PC-9 (cell line): ENCODE data around the gene ACSL6. TPM values are rescaled to one million over a fixed set of nuclear protein-coding genes. Genes with fewer than 3 reads are reported as not detected.

Experiments
- BruUV-seq: library from RNA; stranded (reverse); fragments of 400-500 nt; replicated peaks from 2 replicates; lab custom pipeline; 2021; lab: Mats Ljungman, UMichigan
- CTCF ChIA-PET: fragments of 300-600 bp; sonication (Branson Sonifier 250); formaldehyde crosslinking; loops from one replicate; lab custom pipeline; 2022; ENCODE audit warnings: antibody characterized with exemption; lab: Charles Lee
- POLR2A ChIA-PET: fragments of 300-600 bp; sonication (Branson Sonifier 250); formaldehyde crosslinking; loops from one replicate; lab custom pipeline; 2022; ENCODE audit warnings: antibody characterized with exemption; ENCODE audit not compliant: unreplicated experiment; lab: Charles Lee
- DNase-seq, 2 experiments: peaks; one replicate each; pipeline versions ENCODE4 v3.0.0 to v3.0.0-alpha.2; 2015 to 2022; ENCODE audit warnings: mixed read lengths in 1 of 2
- H2AFZ ChIP-seq: fragments of 200-600 bp; sonication (generic); 2 replicates; pipeline ENCODE4 v1.8.1; 2017; ENCODE audit warnings: antibody characterized with exemption
- H3F3A ChIP-seq: fragments of 200-600 bp; sonication (generic); 2 replicates; pipeline ENCODE4 v1.8.1; 2017; ENCODE audit warnings: antibody characterized with exemption, mild to moderate bottlenecking, low read depth; ENCODE audit not compliant: insufficient read depth
- H3K27ac ChIP-seq: fragments of 200-600 bp; sonication (generic); 2 replicates; pipeline ENCODE4 v1.6.1; 2016; ENCODE audit warnings: mixed run types
- H3K27me3 ChIP-seq: fragments of 200-600 bp; sonication (generic); 2 replicates; pipeline ENCODE4 v1.6.1; 2016; ENCODE audit warnings: low read depth, mixed run types; ENCODE audit not compliant: insufficient read depth
- H3K36me3 ChIP-seq: fragments of 200-600 bp; sonication (generic); 2 replicates; pipeline ENCODE4 v1.6.1; 2016; ENCODE audit warnings: low read depth, mixed run types
- H3K4me1 ChIP-seq: fragments of 200-600 bp; sonication (generic); replicated peaks from 2 replicates; pipeline ENCODE4 v1.6.1; 2016; ENCODE audit warnings: mixed run types; ENCODE audit not compliant: insufficient read depth
- H3K4me2 ChIP-seq: fragments of 200-600 bp; sonication (generic); 2 replicates; pipeline ENCODE4 v1.6.1; 2017; ENCODE audit warnings: mixed run types
- H3K4me3 ChIP-seq: fragments of 200-600 bp; sonication (generic); 2 replicates; pipeline ENCODE4 v1.6.1; 2016; ENCODE audit warnings: mixed run types
- H3K79me2 ChIP-seq: fragments of 200-600 bp; sonication (generic); 2 replicates; pipeline ENCODE4 v1.6.1; 2017; ENCODE audit warnings: low read depth, mixed run types
- H3K9me2 ChIP-seq: fragments of 200-600 bp; sonication (generic); 2 replicates; pipeline ENCODE4 v1.8.1; 2017; ENCODE audit warnings: mild to moderate bottlenecking; ENCODE audit not compliant: insufficient read depth
- H3K9me3 ChIP-seq: fragments of 200-600 bp; sonication (generic); 2 replicates; pipeline ENCODE4 v1.8.1; 2016; ENCODE audit warnings: low read depth; ENCODE audit not compliant: insufficient read depth
- H4K20me1 ChIP-seq: fragments of 200-600 bp; sonication (generic); 2 replicates; pipeline ENCODE4 v1.8.1; 2017; ENCODE audit not compliant: insufficient read depth
- EZH2 ChIP-seq: fragments of 200-600 bp; sonication (generic); IDR thresholded peaks from 2 replicates; pipeline ENCODE4 v1.8.0; 2017; ENCODE audit warnings: antibody characterized with exemption, low read depth
- intact Hi-C: fragments of 100-400 bp; cut with micrococcal nuclease; formaldehyde crosslinking; loops from one replicate; pipeline ENCODE4 v1.10.0; 2022; ENCODE audit not compliant: unreplicated experiment
- total RNA-seq: library from RNA; stranded (reverse); gene quantifications from 2 replicates; pipeline ENCODE4 v1.2.3, GENCODE V29; 2021
- TF ChIP-seq, protein P1 (sequence below): fragments of 200-600 bp; sonication (generic); conservative IDR thresholded peaks from 2 replicates; pipeline ENCODE4 v1.6.1; 2017; ENCODE audit warnings: mixed run types, antibody characterized with exemption, mild to moderate bottlenecking, moderate library complexity

ACSL6 gene
- total RNA-seq, 1 experiment from 2014 or later = not detected

GRCh38 chr5:132055441-132055807 lies 44.0 kb upstream of the ACSL6 start:
- BruUV-seq = no TSS peak
- DNase-seq = no peak
- Histone ChIP-seq H3K79me2 (no peaks in the 10 kb centered on the region), H3K4me1 (no peaks in the 10 kb centered on the region), H3K4me2 (no peak overlapping the region), H3K9me3 (no peaks in the 10 kb centered on the region), H3K9me2 (no peaks in the 10 kb centered on the region), H3K27me3 (peaks cover 8% of the 10 kb centered on the region; the same call in 1 of the 2 replicates), H3K27ac (no peak overlapping the region), H3F3A (no peaks in the 10 kb centered on the region), H3K4me3 (no peak overlapping the region), H3K36me3 (no peaks in the 10 kb centered on the region), H4K20me1 (no peaks in the 10 kb centered on the region), H2AFZ (no peak overlapping the region)
- ChIA-PET POLR2A (interaction anchor here (0.7 kb wide), 1 partner anchor 604 kb away, joined by 5 read pairs; no protein-coding TSS in a partner anchor), CTCF (no interaction called here)
- intact Hi-C loops = no loop called here
- no peak for TF ChIP-seq EZH2
- TF ChIP-seq, protein P1, sequence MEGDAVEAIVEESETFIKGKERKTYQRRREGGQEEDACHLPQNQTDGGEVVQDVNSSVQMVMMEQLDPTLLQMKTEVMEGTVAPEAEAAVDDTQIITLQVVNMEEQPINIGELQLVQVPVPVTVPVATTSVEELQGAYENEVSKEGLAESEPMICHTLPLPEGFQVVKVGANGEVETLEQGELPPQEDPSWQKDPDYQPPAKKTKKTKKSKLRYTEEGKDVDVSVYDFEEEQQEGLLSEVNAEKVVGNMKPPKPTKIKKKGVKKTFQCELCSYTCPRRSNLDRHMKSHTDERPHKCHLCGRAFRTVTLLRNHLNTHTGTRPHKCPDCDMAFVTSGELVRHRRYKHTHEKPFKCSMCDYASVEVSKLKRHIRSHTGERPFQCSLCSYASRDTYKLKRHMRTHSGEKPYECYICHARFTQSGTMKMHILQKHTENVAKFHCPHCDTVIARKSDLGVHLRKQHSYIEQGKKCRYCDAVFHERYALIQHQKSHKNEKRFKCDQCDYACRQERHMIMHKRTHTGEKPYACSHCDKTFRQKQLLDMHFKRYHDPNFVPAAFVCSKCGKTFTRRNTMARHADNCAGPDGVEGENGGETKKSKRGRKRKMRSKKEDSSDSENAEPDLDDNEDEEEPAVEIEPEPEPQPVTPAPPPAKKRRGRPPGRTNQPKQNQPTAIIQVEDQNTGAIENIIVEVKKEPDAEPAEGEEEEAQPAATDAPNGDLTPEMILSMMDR = no peak

DNA sequence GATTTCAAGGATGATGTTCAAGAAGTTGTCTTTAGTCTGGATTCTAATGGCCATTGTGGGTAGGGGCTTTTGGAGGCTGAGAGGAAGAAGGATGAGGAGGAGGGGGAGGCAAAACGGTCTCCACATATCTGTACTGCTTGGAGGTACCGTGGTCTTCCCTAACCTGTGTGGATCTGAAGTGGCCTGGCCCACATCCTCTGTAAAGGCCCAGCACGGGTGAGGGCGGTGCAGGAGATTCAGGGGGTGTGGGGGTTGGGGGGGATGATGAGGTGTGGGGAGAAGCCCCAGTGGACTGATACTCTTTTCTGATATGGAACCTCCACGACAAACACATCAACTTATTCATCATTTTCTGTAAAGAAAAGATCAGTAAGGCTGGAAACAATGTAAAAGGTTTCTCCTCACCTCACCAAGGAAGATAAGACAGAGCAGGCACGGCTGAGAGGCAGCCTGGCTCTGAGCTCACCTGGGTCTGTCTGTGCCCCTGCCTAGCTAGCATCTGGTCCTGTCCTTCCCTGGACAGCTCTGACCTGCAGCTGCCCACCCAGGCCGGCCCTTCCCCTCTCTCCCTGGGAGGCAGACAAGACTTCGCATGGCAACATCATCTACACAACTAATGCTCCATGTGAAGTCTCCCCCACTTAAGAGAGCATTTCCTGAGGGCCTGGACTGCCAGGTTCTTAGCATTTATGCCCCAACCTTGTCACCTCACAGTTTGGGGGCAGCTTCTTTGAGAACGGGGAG lies 43.4 kb upstream of the ACSL6 start:
- no peak for DNase-seq
- CTCF ChIA-PET = no interaction called here
- BruUV-seq = no TSS peak

GRCh38 chr5:132054031-132054696 lies 42.7 kb upstream of the ACSL6 start:
- CTCF ChIA-PET = no interaction called here

More for the DNA sequence above, 43.4 kb upstream of the ACSL6 start:
- Histone ChIP-seq H3K27ac (no peak overlapping the region), H2AFZ (no peak overlapping the region), H3K9me3 (no peaks in the 10 kb centered on the region), H3F3A (no peaks in the 10 kb centered on the region), H3K27me3 (peaks cover 14% of the 10 kb centered on the region; the same call in 1 of the 2 replicates), H3K36me3 (no peaks in the 10 kb centered on the region), H3K4me3 (no peak overlapping the region), H3K4me1 (no peaks in the 10 kb centered on the region), H3K9me2 (no peaks in the 10 kb centered on the region), H3K4me2 (no peak overlapping the region), H4K20me1 (no peaks in the 10 kb centered on the region), H3K79me2 (no peaks in the 10 kb centered on the region)
- intact Hi-C loops = no loop called here
- TF ChIP-seq, protein P1 = no peak
- TF ChIP-seq EZH2 = no peak
- POLR2A ChIA-PET = no interaction called here

More at GRCh38 chr5:132054031-132054696, 42.7 kb upstream of the ACSL6 start:
- Histone ChIP-seq H3K9me2 (no peaks in the 10 kb centered on the region), H4K20me1 (no peaks in the 10 kb centered on the region), H3K4me2 (no peak overlapping the region), H3K4me3 (no peak overlapping the region), H3F3A (no peaks in the 10 kb centered on the region), H3K4me1 (no peaks in the 10 kb centered on the region), H3K79me2 (no peaks in the 10 kb centered on the region), H2AFZ (no peak overlapping the region), H3K27ac (no peak overlapping the region), H3K27me3 (peaks cover 18% of the 10 kb centered on the region; the same call in 1 of the 2 replicates), H3K36me3 (no peaks in the 10 kb centered on the region), H3K9me3 (no peaks in the 10 kb centered on the region)
- no TSS peak for BruUV-seq
- intact Hi-C loops = no loop called here
- POLR2A ChIA-PET = no interaction called here
- no peak for TF ChIP-seq EZH2
- TF ChIP-seq, protein P1 = no peak
- DNase-seq = no peak
